Stimulated activated CD8-positive, alpha-beta memory T cell treated with anti-CD3 and anti-CD28 coated beads, Interleukin-15, amount 100 ng/mL, for 1 hour (primary cell): ENCODE data around the gene PLIN3.
"Not testable (repeated sequence)": the region's sequence is repeated elsewhere in the genome, so short reads cannot be mapped to it uniquely, and the experiment has no call there.

ENCODE experiments used
- DNase-seq: peaks from one replicate; pipeline ENCODE4 v3.0.0-alpha.2; 2020; ENCODE audit warnings: low read depth

The PLIN3 gene

GRCh38 chr19:4845975-4846374 lies 21.5 kb downstream of the PLIN3 start:
- not testable (repeated sequence) for DNase-seq

GRCh38 chr19:4844348-4845179 lies 22.9 kb downstream of the PLIN3 start:
- no peak for DNase-seq

- DNase-seq, result no peak
Observed at GRCh38 chr19:4843647-4843965, 23.9 kb downstream of the PLIN3 start.

- no peak for DNase-seq
Observed at GRCh38 chr19:4839192-4839591, 28.3 kb downstream of the PLIN3 start.

GRCh38 chr19:4832776-4833175 lies 34.7 kb downstream of the PLIN3 start:
- DNase-seq, result no peak

GRCh38 chr19:4831979-4832340 lies 35.5 kb downstream of the PLIN3 start:
- DNase-seq, result not testable (repeated sequence)

GRCh38 chr19:4831304-4831978 lies 36.0 kb downstream of the PLIN3 start, which contains the start of gene TICAM1:
TICAM1 (minus strand) TSS chr19:4831712; CDS start chr19:4818377, 13,335 bp downstream.
- peak; percentile 59 for DNase-seq

GRCh38 chr19:4830768-4831265 lies 36.6 kb downstream of the PLIN3 start:
- DNase-seq, result no peak

GRCh38 chr19:4830332-4830731 lies 37.1 kb downstream of the PLIN3 start:
- DNase-seq, result no peak

- DNase-seq, result no peak
Observed at GRCh38 chr19:4829001-4829712, 38.3 kb downstream of the PLIN3 start.

GRCh38 chr19:4823577-4823976 lies 43.9 kb downstream of the PLIN3 start:
- DNase-seq, result no peak

GRCh38 chr19:4822354-4822753 lies 45.1 kb downstream of the PLIN3 start:
- DNase-seq, result not testable (repeated sequence)

- DNase-seq, result no peak
Observed at GRCh38 chr19:4821265-4821664, 46.2 kb downstream of the PLIN3 start.

GRCh38 chr19:4817467-4818277 lies 49.8 kb downstream of the PLIN3 start:
- DNase-seq, result no peak

GRCh38 chr19:4816950-4817278 lies 50.6 kb downstream of the PLIN3 start:
- DNase-seq, result no peak

GRCh38 chr19:4816202-4816949 lies 51.1 kb downstream of the PLIN3 start:
- no peak for DNase-seq

GRCh38 chr19:4815426-4816201 lies 51.9 kb downstream of the PLIN3 start:
- DNase-seq, result peak; percentile 38

- no peak for DNase-seq
Observed at GRCh38 chr19:4814625-4815425, 52.6 kb downstream of the PLIN3 start.

GRCh38 chr19:4811328-4812131 lies 55.9 kb downstream of the PLIN3 start:
- peak; percentile 91 for DNase-seq
